Stomach (tissue), 4 donors: ENCODE results near the gene ASXL3.

Source experiments
- CTCF ChIP-seq, 7 experiments: fragments of 450-650 bp in 4 of 7; fragments of 200-600 bp in 3 of 7; sonication (generic) in 3 of 7; IDR thresholded peaks; one replicate each; pipeline ENCODE4 v1.5.1; 2016 to 2019; ENCODE audit warnings: antibody characterized with exemption in 7 of 7, control low read depth in 2 of 7, mild to moderate bottlenecking in 1 of 7
- EP300 ChIP-seq: sonication (generic); formaldehyde crosslinking; IDR thresholded peaks from one replicate; pipeline ENCODE4 v1.6.1; 2017; ENCODE audit warnings: antibody characterized with exemption
- POLR2A ChIP-seq, 4 donors: fragments of 450-650 bp; IDR thresholded peaks; one replicate each; pipeline ENCODE4 v1.6.1; 2016; ENCODE audit warnings: antibody characterized with exemption in 4 of 4, control low read depth in 2 of 4, mild to moderate bottlenecking in 1 of 4, moderate library complexity in 1 of 4
- POLR2AphosphoS5 ChIP-seq, 3 donors: sonication (generic); formaldehyde crosslinking; IDR thresholded peaks; one replicate each; pipeline ENCODE4 v1.6.1; 2016; ENCODE audit warnings: antibody characterized with exemption in 3 of 3

DNA sequence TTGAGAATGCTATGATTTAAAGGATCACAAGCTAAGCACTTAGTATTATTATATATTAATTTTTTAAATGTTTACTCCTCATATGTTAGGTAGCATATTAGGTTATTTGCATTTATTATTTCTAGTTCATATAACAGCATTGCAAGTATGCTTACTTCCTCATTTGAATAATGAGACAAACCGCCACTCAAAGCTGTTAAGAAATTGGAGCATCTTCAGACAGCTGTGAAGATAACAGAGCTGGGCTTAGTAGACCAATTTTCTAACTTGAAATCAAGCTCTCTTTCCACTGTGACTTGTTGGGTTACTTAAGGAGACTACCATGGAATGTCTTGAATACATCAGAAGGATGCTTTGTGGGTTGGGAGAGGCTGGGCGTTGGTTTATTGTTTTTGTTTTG lies 139.3 kb downstream of the ASXL3 start:
- TF ChIP-seq POLR2A (IDR thresholded peaks at IDR 0.05) (no peak), CTCF (IDR thresholded peaks at IDR 0.05) (no peak), POLR2AphosphoS5 (IDR thresholded peaks at IDR 0.05) (no peak), EP300 (no peak)
